SK-N-MC (cell line): ENCODE results near the gene NOS1AP.

Experiments
- EZH2 ChIP-seq: fragments of 200-600 bp; sonication (generic); IDR thresholded peaks from one replicate; pipeline ENCODE4 v1.6.1; 2017; ENCODE audit warnings: antibody characterized with exemption
- POLR2AphosphoS5 ChIP-seq: IDR thresholded peaks from 2 replicates; pipeline ENCODE4 v1.6.1; 2012; ENCODE audit warnings: mild to moderate bottlenecking, low read depth, low read length, borderline replicate concordance

GRCh38 chr1:162062542-162063015 lies 6.9 kb upstream of the NOS1AP start:
- no peak for TF ChIP-seq POLR2AphosphoS5
- TF ChIP-seq EZH2 = no peak
